SU-DHL-6 (cell line): ENCODE data around the gene CCDC182.

ENCODE experiments used
- EZH2phosphoT487 ChIP-seq: fragments of 200-600 bp; sonication (generic), shearing (Covaris generic); conservative IDR thresholded peaks from 2 replicates; pipeline ENCODE4 v1.6.1; 2018; ENCODE audit warnings: mild to moderate bottlenecking, antibody characterized with exemption, low read length, moderate library complexity, mixed read lengths
- TF ChIP-seq, protein P1 (sequence below): fragments of 200-600 bp; sonication (generic); IDR thresholded peaks from one replicate; pipeline ENCODE4 v1.5.1; 2017; ENCODE audit warnings: antibody characterized with exemption, mild to moderate bottlenecking, low read length, moderate library complexity; ENCODE audit not compliant: insufficient read depth, poor library complexity, severe bottlenecking

DNA sequence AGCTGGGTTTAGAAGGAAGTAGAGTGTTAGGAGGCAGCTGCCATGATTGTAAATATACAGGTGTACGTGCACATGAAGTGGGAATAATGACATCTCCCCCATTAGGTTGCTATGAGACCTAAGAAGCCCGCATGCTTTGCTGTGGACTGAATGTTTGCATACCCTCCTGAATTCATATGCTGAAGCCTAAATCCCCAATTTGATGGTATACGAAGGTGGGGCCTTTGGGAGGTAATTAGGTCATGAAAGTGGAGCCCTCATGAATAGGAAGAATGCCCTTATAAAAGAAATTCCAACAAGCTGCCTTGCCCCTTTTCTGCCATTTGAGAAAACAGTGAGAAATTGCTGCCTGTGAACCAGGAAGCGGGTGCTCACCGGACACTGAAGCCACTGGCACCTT, 44.0 kb downstream of the CCDC182 start:
- TF ChIP-seq, protein P1, sequence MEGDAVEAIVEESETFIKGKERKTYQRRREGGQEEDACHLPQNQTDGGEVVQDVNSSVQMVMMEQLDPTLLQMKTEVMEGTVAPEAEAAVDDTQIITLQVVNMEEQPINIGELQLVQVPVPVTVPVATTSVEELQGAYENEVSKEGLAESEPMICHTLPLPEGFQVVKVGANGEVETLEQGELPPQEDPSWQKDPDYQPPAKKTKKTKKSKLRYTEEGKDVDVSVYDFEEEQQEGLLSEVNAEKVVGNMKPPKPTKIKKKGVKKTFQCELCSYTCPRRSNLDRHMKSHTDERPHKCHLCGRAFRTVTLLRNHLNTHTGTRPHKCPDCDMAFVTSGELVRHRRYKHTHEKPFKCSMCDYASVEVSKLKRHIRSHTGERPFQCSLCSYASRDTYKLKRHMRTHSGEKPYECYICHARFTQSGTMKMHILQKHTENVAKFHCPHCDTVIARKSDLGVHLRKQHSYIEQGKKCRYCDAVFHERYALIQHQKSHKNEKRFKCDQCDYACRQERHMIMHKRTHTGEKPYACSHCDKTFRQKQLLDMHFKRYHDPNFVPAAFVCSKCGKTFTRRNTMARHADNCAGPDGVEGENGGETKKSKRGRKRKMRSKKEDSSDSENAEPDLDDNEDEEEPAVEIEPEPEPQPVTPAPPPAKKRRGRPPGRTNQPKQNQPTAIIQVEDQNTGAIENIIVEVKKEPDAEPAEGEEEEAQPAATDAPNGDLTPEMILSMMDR = no peak
- no peak for TF ChIP-seq EZH2phosphoT487
